ENCODE results near the gene GPX2.
A peak's percentile ranks its signal among the peaks of the same experiment; 100 is the strongest.

GPX2 gene

DNA sequence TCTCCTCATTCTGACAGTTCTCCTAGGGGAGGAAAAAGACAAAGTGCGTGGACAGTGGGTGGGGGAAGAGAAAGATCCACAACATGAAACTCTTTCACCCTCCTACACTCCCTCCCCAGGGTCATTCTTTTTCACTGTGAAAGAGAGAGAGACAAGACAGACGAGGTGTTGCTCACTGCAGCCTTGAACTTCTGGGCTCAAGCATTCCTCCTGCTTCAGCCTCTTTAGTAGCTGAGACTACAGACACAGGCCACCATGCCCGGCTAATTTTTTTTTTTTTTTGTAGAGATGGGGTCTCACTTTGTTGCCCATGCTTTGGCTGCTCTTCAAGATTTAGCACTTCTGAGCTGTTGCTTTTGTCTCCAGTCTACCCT lies 2.7 kb downstream of the GPX2 start:
- no peak for DNase-seq (ENCODE audit: low spot score)

DNA sequence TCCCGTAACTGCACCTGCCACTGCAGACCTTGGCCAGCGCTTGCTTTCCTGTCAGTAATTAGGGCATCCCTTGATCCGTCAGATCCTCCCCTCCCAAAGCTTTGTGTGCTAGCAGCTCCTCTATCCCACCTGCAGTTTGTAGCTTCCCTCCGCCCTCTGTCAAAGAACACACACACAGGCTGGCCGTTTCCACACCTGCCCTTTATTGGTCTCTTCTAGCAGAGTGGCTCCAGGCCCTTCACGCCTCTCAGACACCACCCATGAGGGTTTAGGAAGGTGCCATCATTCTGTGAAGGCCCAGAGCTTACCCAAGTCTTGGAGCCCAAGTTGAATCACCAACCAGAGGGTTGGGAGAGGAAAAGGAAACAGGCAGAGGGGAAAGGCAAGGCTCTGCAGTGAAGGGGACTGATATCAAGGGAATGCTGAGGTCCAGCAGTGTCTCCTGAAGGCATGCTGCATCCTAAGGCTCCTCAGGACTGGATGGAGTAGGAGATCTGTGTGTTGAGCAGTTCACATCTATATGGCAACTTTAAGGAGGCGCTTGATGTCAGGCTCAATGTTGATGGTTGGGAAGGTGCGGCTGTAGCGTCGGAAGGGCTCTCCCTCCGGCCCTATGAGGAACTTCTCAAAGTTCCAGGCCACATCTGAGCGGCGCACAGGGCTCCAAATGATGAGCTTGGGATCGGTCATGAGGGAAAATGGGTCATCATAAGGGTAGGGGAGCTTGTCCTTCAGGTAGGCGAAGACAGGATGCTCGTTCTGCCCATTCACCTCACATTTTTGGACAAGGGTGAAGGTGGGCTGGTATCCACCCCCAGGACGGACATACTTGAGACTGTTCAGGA lies 3.4 kb downstream of the GPX2 start:
- DNase-seq (ENCODE audit: low spot score) = no peak

DNA sequence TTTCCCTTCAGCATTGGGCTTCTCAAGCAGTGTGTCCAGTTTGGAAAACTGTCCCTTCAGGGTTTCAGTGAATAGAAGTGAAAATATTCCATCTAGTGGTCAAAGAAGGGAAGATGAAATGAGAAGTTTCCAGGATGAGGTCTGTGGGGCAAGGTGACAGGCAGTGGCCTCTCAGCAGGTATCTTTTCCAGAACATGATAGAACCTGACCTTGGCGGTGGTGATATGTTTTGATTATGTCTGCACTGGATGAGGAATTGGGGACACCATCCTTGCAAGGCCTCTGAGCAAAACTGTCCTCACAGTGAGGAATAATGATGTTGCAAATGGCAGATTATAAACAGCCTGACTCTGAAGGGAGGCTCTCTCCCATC lies 4.7 kb downstream of the GPX2 start:
- no peak for DNase-seq (ENCODE audit: low spot score)

DNA sequence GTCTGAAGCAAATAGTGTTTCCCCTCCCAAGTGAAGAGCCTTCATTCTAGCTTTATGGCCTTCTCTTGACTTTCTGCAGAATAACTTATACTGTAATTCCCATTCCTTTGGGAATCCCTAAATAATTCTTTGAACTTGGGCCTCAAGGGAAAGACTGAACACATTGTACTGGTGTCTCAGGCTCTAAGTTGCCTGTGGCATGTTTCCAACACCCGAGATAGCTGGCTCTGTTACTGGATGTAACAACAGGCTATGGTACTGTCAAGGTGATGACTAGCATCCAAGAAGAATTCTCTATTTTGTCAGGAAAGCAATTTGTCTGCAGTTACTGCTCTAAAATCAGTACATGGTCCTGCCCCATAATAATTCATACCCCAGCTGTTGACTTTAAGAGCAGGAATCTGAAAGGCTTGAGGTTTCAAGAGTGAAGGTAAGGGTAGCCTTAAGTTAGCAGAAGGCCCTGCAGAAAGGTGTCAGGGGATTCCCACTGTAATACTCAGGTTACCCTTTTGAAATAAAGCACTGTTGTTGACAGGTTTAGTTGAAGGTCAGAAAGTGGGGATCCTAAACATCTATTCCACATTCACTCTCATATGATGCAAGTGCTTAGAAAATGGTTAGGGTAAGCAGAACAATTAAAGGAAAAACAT lies 5.2 kb downstream of the GPX2 start:
- no peak for DNase-seq (ENCODE audit: low spot score)

DNA sequence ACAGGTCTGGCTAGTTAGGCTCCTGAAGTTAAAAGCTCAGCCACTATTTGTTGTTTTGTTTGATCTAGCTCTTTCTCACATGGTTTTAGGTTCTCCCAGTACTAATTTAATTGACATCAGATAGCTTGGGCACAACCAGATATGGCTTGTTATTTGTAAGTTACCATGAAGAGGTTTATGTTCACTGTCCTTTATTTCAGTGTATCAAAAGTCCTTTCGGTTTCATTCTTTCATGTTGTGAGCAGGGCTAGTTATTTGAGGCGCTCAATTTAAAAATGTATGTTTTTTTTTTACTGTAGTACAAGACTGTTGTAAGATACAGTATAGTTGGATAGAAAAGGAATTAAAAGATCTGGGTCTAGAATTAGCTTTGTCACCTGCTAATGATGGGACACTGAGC lies 7.0 kb downstream of the GPX2 start:
- peak; percentile 7 for DNase-seq (ENCODE audit: low spot score)

GRCh38 chr14:64934338-64934929 lies 8.1 kb downstream of the GPX2 start:
- DNase-seq (ENCODE audit: low spot score) = no peak

- DNase-seq (ENCODE audit: low spot score) = no peak
Measured at GRCh38 chr14:64932231-64932630, 10.3 kb downstream of the GPX2 start.

DNA sequence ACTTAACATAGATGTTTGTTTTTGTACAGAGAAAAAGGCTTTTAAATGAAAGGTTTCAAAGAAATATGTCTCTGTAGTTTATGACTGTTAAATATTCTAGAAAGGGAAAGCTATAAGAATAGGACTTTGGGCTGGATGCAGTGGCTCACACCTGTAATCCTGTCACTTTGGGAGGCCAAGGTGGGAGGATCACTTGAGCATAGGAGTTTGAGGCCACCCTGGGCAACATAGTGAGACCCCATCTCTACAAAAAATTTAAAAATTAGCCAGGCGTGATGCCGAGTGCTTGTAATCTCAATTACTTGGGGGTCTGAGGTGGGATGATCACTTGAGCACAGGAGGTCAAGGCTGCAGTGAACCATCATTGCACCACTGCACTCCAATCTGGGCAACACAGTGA lies 11.4 kb downstream of the GPX2 start:
- DNase-seq (ENCODE audit: low spot score) = no peak

- DNase-seq (ENCODE audit: low spot score) = no peak
Measured at GRCh38 chr14:64930085-64930843, 12.3 kb downstream of the GPX2 start.

- no peak for DNase-seq (ENCODE audit: low spot score)
Measured at GRCh38 chr14:64929014-64929359, 13.6 kb downstream of the GPX2 start.

GRCh38 chr14:64928239-64929013 lies 14.1 kb downstream of the GPX2 start:
- peak; percentile 21 for DNase-seq (ENCODE audit: low spot score)

DNA sequence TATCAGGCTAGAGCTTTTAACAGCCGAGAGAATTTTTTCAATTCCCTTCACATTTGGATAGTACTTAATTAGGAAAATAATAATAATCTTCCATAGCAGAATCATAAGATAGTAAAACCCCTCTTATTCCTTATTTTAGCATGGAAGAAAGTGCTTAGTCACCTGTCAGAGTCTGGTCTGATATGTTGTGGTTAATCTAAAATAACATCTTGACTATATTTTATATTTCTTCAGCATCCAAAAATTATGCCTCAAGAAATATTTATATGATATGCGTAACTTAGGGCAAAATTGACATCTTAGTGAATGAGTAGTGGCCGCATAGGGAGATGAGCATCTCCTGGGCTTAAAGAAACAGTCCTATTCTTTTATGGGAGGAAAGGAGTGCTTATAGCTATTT lies 15.5 kb downstream of the GPX2 start:
- DNase-seq (ENCODE audit: low spot score) = no peak

- no peak for DNase-seq (ENCODE audit: low spot score)
Measured at GRCh38 chr14:64926398-64926995, 16.0 kb downstream of the GPX2 start.

DNA sequence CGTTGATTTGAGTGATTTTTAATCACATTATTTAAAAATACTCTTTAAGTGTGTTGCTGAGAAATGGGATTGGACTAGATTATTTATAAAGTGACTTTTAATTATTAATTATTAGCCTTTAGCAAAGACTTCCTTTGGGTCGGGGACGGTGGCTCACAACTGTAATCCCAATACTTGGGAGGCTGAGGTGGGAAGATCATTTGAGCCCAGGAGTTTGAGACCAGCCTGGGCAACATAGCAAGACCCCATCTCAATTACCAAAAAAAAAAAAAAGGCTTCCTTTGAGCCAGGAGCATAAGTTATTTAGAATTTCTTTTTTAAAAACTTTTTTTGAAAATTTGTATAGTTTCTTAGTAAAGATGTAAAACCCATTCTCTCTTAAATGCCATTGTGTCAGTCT lies 19.5 kb downstream of the GPX2 start:
- no peak for DNase-seq (ENCODE audit: low spot score)

DNA sequence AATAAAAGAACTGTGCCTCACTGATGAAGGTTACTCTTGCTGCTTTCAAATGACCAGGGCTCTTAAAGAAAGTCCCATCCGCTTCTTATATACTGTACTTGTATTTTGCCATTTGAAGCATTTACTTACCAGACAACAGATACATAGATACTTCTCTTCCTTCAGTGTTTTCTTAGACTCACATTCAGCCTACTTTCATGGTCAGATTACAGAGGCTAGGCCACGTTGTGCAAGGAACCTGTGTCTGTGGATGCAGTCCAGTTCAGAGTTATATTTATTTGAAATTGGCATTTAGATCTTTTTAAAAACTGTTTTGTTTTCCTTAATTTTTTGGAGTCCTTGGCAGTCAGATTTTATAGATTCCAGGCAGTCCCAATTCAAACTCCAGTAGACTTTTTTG lies 22.1 kb downstream of the GPX2 start:
- DNase-seq (ENCODE audit: low spot score) = no peak

GRCh38 chr14:64919618-64920017 lies 22.9 kb downstream of the GPX2 start:
- DNase-seq (ENCODE audit: low spot score) = no peak

DNA sequence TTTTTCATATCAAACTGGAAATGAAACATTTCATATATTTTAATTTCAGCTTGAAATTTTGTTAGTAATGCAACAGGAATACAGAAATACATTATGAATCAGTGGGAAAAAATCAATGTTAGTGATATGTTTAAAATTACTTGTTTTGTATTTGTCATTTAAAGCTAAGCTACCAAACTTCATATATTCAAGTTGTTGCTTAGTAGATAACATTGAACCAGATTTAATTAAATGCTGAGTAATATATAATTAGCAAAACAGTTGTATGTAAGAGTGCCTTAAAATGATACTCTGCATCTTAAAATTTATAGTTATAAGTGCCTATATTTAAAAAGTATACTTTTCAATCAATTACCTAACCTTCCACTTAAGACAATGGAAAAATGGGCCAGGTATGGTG lies 23.3 kb downstream of the GPX2 start:
- DNase-seq (ENCODE audit: low spot score) = no peak

GRCh38 chr14:64918216-64918615 lies 24.3 kb downstream of the GPX2 start:
- DNase-seq (ENCODE audit: low spot score) = no peak

GRCh38 chr14:64915797-64916196 lies 26.7 kb downstream of the GPX2 start:
- DNase-seq (ENCODE audit: low spot score) = no peak

GRCh38 chr14:64915029-64915424 lies 27.5 kb downstream of the GPX2 start:
- no peak for DNase-seq (ENCODE audit: low spot score)

- DNase-seq (ENCODE audit: low spot score) = peak; percentile 98
Measured at GRCh38 chr14:64914237-64915028, 28.1 kb downstream of the GPX2 start, which contains the start of gene CHURC1. TSS of gene CHURC1 (plus strand) at chr14:64914455. CDS start at chr14:64914496, 41 bp downstream.

Measured in CD4-positive, alpha-beta T cell treated with Interleukin-2 at 100 ng/mL for 4 hours (primary cell).